Gastrocnemius medialis (tissue), 4 donors: ENCODE results near the gene SYCE1.

Experiments
- CTCF ChIP-seq, 5 experiments: fragments of 450-650 bp in 3 of 5; fragments of 200-600 bp in 2 of 5; sonication (generic) in 2 of 5; IDR thresholded peaks in 4 of 5; conservative IDR thresholded peaks in 1 of 5; 1 replicate in 4 of 5; 2 replicates in 1 of 5; pipeline ENCODE4 v1.5.1; 2016 to 2019; ENCODE audit warnings: antibody characterized with exemption in 5 of 5, mild to moderate bottlenecking in 3 of 5, moderate library complexity in 3 of 5
- POLR2A ChIP-seq, 2 donors: fragments of 450-650 bp; IDR thresholded peaks; one replicate each; pipeline ENCODE4 v1.6.1; 2017; ENCODE audit warnings: antibody characterized with exemption in 2 of 2, mild to moderate bottlenecking in 2 of 2, moderate library complexity in 2 of 2

- TF ChIP-seq POLR2A (IDR thresholded peaks at IDR 0.05), result no peak
- no peak for TF ChIP-seq CTCF (IDR thresholded peaks at IDR 0.05 in 4 of 5, conservative IDR thresholded peaks at IDR 0.05 in 1 of 5)
Measured at GRCh38 chr10:133525444-133525843, 39.9 kb downstream of the SYCE1 start.
